WTC11 (cell line): ENCODE data around the gene TREML2. TPM values are rescaled to one million over a fixed set of nuclear protein-coding genes. Genes with fewer than 3 reads are reported as not detected.

ENCODE experiments used
- ATAC-seq: fragments of 200-7000 bp; cut with Tn5 transposase; 2 replicates; pipeline ENCODE4 v1.10.0; 2021; ENCODE audit warnings: mild to moderate bottlenecking, moderate library complexity
- CTCF ChIA-PET: fragments of 300-600 bp; sonication (Branson Sonifier 250); formaldehyde crosslinking; loops from one replicate; lab custom pipeline; 2021; ENCODE audit warnings: antibody characterized with exemption; lab: Charles Lee
- POLR2A ChIA-PET: fragments of 350-600 bp; sonication (Branson Sonifier 250); formaldehyde crosslinking; loops from one replicate; lab custom pipeline; 2021; ENCODE audit warnings: antibody characterized with exemption; lab: Charles Lee
- DNase-seq: peaks from one replicate; pipeline ENCODE4 v3.0.0; 2021; ENCODE audit warnings: low spot score
- H3K27ac Mint-ChIP-seq: 2 replicates; pipeline ENCODE4 v1.8.0; 2021; ENCODE audit warnings: mixed read lengths
- H3K27me3 Mint-ChIP-seq: 2 replicates; pipeline ENCODE4 v1.8.0; 2021; ENCODE audit warnings: low read depth, mild to moderate bottlenecking, moderate library complexity, mixed read lengths
- H3K36me3 Mint-ChIP-seq: 2 replicates; pipeline ENCODE4 v1.8.0; 2021; ENCODE audit warnings: mixed read lengths
- H3K4me1 Mint-ChIP-seq: 2 replicates; pipeline ENCODE4 v1.8.0; 2022; ENCODE audit warnings: mixed read lengths
- H3K4me3 Mint-ChIP-seq: 2 replicates; pipeline ENCODE4 v1.8.0; 2021; ENCODE audit warnings: mild to moderate bottlenecking, moderate library complexity, mixed read lengths
- H3K9me3 Mint-ChIP-seq: 2 replicates; pipeline ENCODE4 v1.8.0; 2021; ENCODE audit warnings: mixed read lengths
- ATF1 ChIP-seq: sonication (generic); formaldehyde crosslinking; IDR thresholded peaks from 2 replicates; pipeline ENCODE4 v1.8.1; 2023; ENCODE audit warnings: mild to moderate bottlenecking, moderate library complexity, missing genetic modification reagents
- CREM ChIP-seq: sonication (generic); formaldehyde crosslinking; IDR thresholded peaks from 2 replicates; pipeline ENCODE4 v1.8.1; 2022; ENCODE audit warnings: mild to moderate bottlenecking, missing genetic modification reagents, moderate library complexity
- FOXJ3 ChIP-seq: sonication (generic); formaldehyde crosslinking; IDR thresholded peaks from 2 replicates; pipeline ENCODE4 v1.9.0; 2021; ENCODE audit warnings: missing genetic modification reagents, mild to moderate bottlenecking, borderline replicate concordance
- JAZF1 ChIP-seq: fragments of 250-450 bp; sonication (Bioruptor Pico); IDR thresholded peaks from 2 replicates; pipeline ENCODE4 v1.9.0; 2021; ENCODE audit warnings: moderate library complexity, mild to moderate bottlenecking, inconsistent platforms
- MXD4 ChIP-seq: fragments of 250-450 bp; sonication (Bioruptor Pico); IDR thresholded peaks from 2 replicates; pipeline ENCODE4 v1.8.0; 2021; ENCODE audit warnings: mild to moderate bottlenecking, moderate library complexity, borderline replicate concordance
- MYBL2 ChIP-seq: sonication (generic); formaldehyde crosslinking; IDR thresholded peaks from 2 replicates; pipeline ENCODE4 v1.8.1; 2023; ENCODE audit warnings: mild to moderate bottlenecking, moderate library complexity, missing genetic modification reagents
- NFYB ChIP-seq: sonication (generic); formaldehyde crosslinking; conservative IDR thresholded peaks from 2 replicates; pipeline ENCODE4 v1.8.0; 2022; ENCODE audit warnings: low read depth, missing genetic modification reagents
- NR3C1 ChIP-seq: sonication (generic); formaldehyde crosslinking; conservative IDR thresholded peaks from 2 replicates; pipeline ENCODE4 v1.8.1; 2023; ENCODE audit warnings: low read depth, mild to moderate bottlenecking, missing genetic modification reagents
- OVOL2 ChIP-seq: fragments of 250-450 bp; sonication (Bioruptor Pico); IDR thresholded peaks from 2 replicates; pipeline ENCODE4 v1.9.0; 2021; ENCODE audit warnings: mild to moderate bottlenecking, borderline replicate concordance
- PRRX2 ChIP-seq: fragments of 250-450 bp; sonication (Bioruptor Pico); IDR thresholded peaks from 2 replicates; pipeline ENCODE4 v1.8.0; 2021; ENCODE audit warnings: mild to moderate bottlenecking
- SP1 ChIP-seq: sonication (generic); formaldehyde crosslinking; conservative IDR thresholded peaks from 2 replicates; pipeline ENCODE4 v1.8.1; 2022; ENCODE audit warnings: missing genetic modification reagents
- TCF7 ChIP-seq: sonication (generic); formaldehyde crosslinking; IDR thresholded peaks from 2 replicates; pipeline ENCODE4 v1.8.0; 2022; ENCODE audit warnings: mild to moderate bottlenecking, low read depth, missing genetic modification reagents, moderate library complexity
- ZBTB21 ChIP-seq: sonication (generic); formaldehyde crosslinking; IDR thresholded peaks from 2 replicates; pipeline ENCODE4 v1.8.1; 2023; ENCODE audit warnings: mild to moderate bottlenecking, missing genetic modification reagents, borderline replicate concordance
- ZNF121 ChIP-seq: sonication (generic); formaldehyde crosslinking; IDR thresholded peaks from 2 replicates; pipeline ENCODE4 v1.8.0; 2023; ENCODE audit warnings: missing genetic modification reagents
- ZNF416 ChIP-seq: fragments of 250-450 bp; sonication (Bioruptor Pico); IDR thresholded peaks from 2 replicates; pipeline ENCODE4 v1.9.0; 2021; ENCODE audit warnings: mild to moderate bottlenecking, inconsistent platforms
- total RNA-seq: library from RNA; stranded (reverse); gene quantifications from 3 replicates; pipeline ENCODE4 v1.2.3, GENCODE V29; 2021
- TF ChIP-seq, protein P1 (sequence below): sonication (generic); formaldehyde crosslinking; conservative IDR thresholded peaks from 2 replicates; pipeline ENCODE4 v1.8.1; 2022; ENCODE audit warnings: mild to moderate bottlenecking, missing genetic modification reagents
- TF ChIP-seq, protein P2 (sequence below): sonication (generic); formaldehyde crosslinking; IDR thresholded peaks from 2 replicates; pipeline ENCODE4 v1.8.1; 2023; ENCODE audit warnings: mild to moderate bottlenecking, missing genetic modification reagents, moderate library complexity
- TF ChIP-seq, protein P3 (sequence below): fragments of 250-450 bp; sonication (Bioruptor Pico); IDR thresholded peaks from 2 replicates; pipeline ENCODE4 v1.9.0; 2021; ENCODE audit warnings: mild to moderate bottlenecking
- TF ChIP-seq, protein P4 (sequence below): fragments of 250-450 bp; sonication (Bioruptor Pico); conservative IDR thresholded peaks from 2 replicates; pipeline ENCODE4 v1.9.0; 2021; ENCODE audit warnings: mild to moderate bottlenecking
- TF ChIP-seq, protein P5 (sequence below): sonication (generic); formaldehyde crosslinking; IDR thresholded peaks from 2 replicates; pipeline ENCODE4 v1.8.0; 2022; ENCODE audit warnings: mild to moderate bottlenecking, missing genetic modification reagents
- TF ChIP-seq, protein P6 (sequence below): sonication (generic); formaldehyde crosslinking; IDR thresholded peaks from 2 replicates; pipeline ENCODE4 v1.8.1; 2023; ENCODE audit warnings: mild to moderate bottlenecking, missing genetic modification reagents, moderate library complexity
- TF ChIP-seq, protein P7 (sequence below): sonication (generic); formaldehyde crosslinking; IDR thresholded peaks from 2 replicates; pipeline ENCODE4 v1.8.0; 2023; ENCODE audit warnings: mild to moderate bottlenecking, missing genetic modification reagents
- TF ChIP-seq, protein P8 (sequence below): fragments of 250-450 bp; sonication (Bioruptor Pico); IDR thresholded peaks from 2 replicates; pipeline ENCODE4 v1.9.0; 2021; ENCODE audit warnings: moderate library complexity, mild to moderate bottlenecking, inconsistent platforms, borderline replicate concordance
- TF ChIP-seq, protein P9 (sequence below): sonication (generic); formaldehyde crosslinking; IDR thresholded peaks from 2 replicates; pipeline ENCODE4 v1.8.0; 2022; ENCODE audit warnings: mild to moderate bottlenecking, missing genetic modification reagents

The TREML2 gene
- total RNA-seq, 1 experiment from 2014 or later = 0.15 TPM

DNA sequence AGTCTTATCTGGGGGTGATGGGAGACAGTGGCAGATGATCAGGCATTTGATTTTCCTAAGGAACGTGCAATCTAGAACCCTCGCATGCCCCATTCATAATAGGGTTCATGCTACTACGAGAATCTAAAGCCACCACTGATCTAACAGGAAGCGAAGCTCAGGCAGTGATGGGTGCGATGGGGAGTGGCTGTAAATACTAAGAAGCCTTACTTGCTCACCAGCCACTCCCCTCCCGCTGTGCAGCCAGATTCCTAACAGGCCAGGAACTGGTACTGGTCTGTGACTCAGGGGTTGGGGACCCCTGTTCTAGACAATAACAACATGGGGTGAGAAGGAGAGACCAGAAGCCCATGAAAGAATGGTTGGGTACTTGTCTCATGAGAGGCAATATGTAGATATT, 31.7 kb upstream of the TREML2 start:
- DNase-seq = no peak
- TF ChIP-seq ZNF416 (CRISPR knock-in tag) = no peak
- TF ChIP-seq, protein P1, sequence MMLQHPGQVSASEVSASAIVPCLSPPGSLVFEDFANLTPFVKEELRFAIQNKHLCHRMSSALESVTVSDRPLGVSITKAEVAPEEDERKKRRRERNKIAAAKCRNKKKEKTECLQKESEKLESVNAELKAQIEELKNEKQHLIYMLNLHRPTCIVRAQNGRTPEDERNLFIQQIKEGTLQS (CRISPR knock-in tag) = no peak
- TF ChIP-seq, protein P2, sequence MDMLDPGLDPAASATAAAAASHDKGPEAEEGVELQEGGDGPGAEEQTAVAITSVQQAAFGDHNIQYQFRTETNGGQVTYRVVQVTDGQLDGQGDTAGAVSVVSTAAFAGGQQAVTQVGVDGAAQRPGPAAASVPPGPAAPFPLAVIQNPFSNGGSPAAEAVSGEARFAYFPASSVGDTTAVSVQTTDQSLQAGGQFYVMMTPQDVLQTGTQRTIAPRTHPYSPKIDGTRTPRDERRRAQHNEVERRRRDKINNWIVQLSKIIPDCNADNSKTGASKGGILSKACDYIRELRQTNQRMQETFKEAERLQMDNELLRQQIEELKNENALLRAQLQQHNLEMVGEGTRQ (CRISPR knock-in tag) = no peak
- no peak for TF ChIP-seq NR3C1 (CRISPR knock-in tag)
- no peak for TF ChIP-seq PRRX2 (CRISPR knock-in tag)
- no peak for TF ChIP-seq SP1
- TF ChIP-seq, protein P3, sequence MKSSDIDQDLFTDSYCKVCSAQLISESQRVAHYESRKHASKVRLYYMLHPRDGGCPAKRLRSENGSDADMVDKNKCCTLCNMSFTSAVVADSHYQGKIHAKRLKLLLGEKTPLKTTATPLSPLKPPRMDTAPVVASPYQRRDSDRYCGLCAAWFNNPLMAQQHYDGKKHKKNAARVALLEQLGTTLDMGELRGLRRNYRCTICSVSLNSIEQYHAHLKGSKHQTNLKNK (CRISPR knock-in tag) = no peak
- TF ChIP-seq, protein P4, sequence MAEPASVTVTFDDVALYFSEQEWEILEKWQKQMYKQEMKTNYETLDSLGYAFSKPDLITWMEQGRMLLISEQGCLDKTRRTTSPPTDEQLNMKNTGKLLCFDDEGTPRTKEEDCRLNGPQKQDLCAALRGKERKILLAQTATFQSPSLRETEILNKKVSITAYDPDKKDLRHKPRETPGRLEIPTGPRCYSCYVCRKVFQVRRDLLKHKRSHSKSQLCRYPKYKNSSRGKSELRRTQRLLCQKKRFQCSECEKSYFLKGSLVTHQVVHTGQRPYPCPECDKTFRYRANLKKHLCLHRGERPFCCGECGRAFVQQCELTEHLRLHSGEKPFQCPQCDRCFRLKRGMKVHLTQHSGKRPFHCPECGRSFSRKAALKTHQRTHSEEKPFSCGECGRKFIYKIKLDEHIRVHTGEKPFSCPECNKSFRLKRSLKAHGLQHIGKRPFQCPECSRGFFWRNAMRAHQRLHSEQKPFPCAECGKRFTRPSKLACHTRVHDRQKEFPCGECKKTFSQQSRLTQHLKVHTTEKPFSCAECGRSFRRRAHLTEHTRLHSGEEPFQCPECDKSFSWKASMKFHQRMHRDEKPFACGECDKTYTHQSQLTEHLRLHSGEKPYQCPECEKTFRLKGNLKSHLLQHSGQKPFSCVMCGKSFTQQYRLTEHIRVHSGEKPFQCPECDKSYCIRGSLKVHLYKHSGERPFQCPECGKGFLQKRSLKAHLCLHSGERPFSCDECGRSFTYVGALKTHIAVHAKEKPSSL = no peak
- no peak for TF ChIP-seq ZBTB21 (CRISPR knock-in tag)
- no peak for TF ChIP-seq MXD4 (CRISPR knock-in tag)
- no peak for TF ChIP-seq OVOL2 (CRISPR knock-in tag)
- no peak for TF ChIP-seq ZNF121 (CRISPR knock-in tag)
- no peak for TF ChIP-seq ATF1 (CRISPR knock-in tag)
- TF ChIP-seq, protein P5, sequence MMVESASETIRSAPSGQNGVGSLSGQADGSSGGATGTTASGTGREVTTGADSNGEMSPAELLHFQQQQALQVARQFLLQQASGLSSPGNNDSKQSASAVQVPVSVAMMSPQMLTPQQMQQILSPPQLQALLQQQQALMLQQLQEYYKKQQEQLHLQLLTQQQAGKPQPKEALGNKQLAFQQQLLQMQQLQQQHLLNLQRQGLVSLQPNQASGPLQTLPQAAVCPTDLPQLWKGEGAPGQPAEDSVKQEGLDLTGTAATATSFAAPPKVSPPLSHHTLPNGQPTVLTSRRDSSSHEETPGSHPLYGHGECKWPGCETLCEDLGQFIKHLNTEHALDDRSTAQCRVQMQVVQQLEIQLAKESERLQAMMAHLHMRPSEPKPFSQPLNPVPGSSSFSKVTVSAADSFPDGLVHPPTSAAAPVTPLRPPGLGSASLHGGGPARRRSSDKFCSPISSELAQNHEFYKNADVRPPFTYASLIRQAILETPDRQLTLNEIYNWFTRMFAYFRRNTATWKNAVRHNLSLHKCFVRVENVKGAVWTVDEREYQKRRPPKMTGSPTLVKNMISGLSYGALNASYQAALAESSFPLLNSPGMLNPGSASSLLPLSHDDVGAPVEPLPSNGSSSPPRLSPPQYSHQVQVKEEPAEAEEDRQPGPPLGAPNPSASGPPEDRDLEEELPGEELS = no peak
- TF ChIP-seq NFYB (CRISPR knock-in tag) = no peak
- TF ChIP-seq, protein P6, sequence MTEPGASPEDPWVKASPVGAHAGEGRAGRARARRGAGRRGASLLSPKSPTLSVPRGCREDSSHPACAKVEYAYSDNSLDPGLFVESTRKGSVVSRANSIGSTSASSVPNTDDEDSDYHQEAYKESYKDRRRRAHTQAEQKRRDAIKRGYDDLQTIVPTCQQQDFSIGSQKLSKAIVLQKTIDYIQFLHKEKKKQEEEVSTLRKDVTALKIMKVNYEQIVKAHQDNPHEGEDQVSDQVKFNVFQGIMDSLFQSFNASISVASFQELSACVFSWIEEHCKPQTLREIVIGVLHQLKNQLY (CRISPR knock-in tag) = no peak
- TF ChIP-seq CREM (CRISPR knock-in tag) = no peak
- no peak for TF ChIP-seq JAZF1
- TF ChIP-seq TCF7 (CRISPR knock-in tag) = no peak
- ATAC-seq = no peak
- ChIA-PET CTCF (no interaction called here), POLR2A (no interaction called here)
- Mint-ChIP-seq H3K4me1 (peaks cover 18% of the 10 kb centered on the region), H3K9me3 (no peaks in the 10 kb centered on the region), H3K27ac (no peak overlapping the region), H3K36me3 (no peaks in the 10 kb centered on the region), H3K4me3 (no peak overlapping the region), H3K27me3 (peaks cover 6% of the 10 kb centered on the region)

DNA sequence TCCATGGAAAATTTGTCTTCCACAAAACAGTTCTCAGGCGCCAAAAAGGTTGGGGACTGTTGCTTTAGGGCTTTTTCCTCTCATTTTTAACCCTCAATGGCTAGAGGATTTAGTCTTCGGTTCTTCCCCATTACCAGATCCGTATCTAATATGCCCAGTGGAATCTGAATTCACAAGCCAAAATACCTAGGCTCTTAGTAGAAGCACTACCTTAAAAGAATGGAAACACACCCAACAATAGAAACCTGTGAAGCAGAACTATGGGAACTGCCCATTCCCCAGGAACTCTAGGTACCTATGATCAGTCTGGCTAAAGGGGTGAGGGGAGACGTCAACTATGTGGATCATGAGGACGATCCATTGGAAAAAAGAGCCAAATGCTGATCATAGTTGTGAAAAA, 30.3 kb upstream of the TREML2 start:
- ChIA-PET CTCF (no interaction called here), POLR2A (interaction anchor here (0.6 kb wide), 1 partner anchor 128 kb away, joined by 3 read pairs; no protein-coding TSS in a partner anchor)
- TF ChIP-seq, protein P7, sequence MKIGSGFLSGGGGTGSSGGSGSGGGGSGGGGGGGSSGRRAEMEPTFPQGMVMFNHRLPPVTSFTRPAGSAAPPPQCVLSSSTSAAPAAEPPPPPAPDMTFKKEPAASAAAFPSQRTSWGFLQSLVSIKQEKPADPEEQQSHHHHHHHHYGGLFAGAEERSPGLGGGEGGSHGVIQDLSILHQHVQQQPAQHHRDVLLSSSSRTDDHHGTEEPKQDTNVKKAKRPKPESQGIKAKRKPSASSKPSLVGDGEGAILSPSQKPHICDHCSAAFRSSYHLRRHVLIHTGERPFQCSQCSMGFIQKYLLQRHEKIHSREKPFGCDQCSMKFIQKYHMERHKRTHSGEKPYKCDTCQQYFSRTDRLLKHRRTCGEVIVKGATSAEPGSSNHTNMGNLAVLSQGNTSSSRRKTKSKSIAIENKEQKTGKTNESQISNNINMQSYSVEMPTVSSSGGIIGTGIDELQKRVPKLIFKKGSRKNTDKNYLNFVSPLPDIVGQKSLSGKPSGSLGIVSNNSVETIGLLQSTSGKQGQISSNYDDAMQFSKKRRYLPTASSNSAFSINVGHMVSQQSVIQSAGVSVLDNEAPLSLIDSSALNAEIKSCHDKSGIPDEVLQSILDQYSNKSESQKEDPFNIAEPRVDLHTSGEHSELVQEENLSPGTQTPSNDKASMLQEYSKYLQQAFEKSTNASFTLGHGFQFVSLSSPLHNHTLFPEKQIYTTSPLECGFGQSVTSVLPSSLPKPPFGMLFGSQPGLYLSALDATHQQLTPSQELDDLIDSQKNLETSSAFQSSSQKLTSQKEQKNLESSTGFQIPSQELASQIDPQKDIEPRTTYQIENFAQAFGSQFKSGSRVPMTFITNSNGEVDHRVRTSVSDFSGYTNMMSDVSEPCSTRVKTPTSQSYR (CRISPR knock-in tag) = no peak
- TF ChIP-seq, protein P8, sequence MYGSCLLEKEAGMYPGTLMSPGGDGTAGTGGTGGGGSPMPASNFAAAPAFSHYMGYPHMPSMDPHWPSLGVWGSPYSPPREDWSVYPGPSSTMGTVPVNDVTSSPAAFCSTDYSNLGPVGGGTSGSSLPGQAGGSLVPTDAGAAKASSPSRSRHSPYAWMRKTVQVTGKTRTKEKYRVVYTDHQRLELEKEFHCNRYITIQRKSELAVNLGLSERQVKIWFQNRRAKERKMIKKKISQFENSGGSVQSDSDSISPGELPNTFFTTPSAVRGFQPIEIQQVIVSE (CRISPR knock-in tag) = no peak
- TF ChIP-seq, protein P3 (CRISPR knock-in tag) = no peak
- TF ChIP-seq, protein P9, sequence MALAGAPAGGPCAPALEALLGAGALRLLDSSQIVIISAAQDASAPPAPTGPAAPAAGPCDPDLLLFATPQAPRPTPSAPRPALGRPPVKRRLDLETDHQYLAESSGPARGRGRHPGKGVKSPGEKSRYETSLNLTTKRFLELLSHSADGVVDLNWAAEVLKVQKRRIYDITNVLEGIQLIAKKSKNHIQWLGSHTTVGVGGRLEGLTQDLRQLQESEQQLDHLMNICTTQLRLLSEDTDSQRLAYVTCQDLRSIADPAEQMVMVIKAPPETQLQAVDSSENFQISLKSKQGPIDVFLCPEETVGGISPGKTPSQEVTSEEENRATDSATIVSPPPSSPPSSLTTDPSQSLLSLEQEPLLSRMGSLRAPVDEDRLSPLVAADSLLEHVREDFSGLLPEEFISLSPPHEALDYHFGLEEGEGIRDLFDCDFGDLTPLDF (CRISPR knock-in tag) = no peak
- no peak for TF ChIP-seq NFYB (CRISPR knock-in tag)
- no peak for TF ChIP-seq MYBL2 (CRISPR knock-in tag)
- no peak for TF ChIP-seq FOXJ3

More for the DNA sequence above, 30.3 kb upstream of the TREML2 start:
- H3K27ac Mint-ChIP-seq = no peak overlapping the region
- no peak overlapping the region for H3K4me3 Mint-ChIP-seq
- no peaks in the 10 kb centered on the region for H3K9me3 Mint-ChIP-seq
- H3K36me3 Mint-ChIP-seq = no peaks in the 10 kb centered on the region
- ATAC-seq (no peak), DNase-seq (no peak)
- H3K27me3 Mint-ChIP-seq = peaks cover 8% of the 10 kb centered on the region
- peaks cover 6% of the 10 kb centered on the region for H3K4me1 Mint-ChIP-seq
